ENCODE results near the gene SLC22A25. TPM values are rescaled to one million over a fixed set of nuclear protein-coding genes. Genes with fewer than 3 reads are reported as not detected.
"Not testable (repeated sequence)": the region's sequence is repeated elsewhere in the genome, so short reads cannot be mapped to it uniquely, and the experiment has no call there.

Gene SLC22A25
- total RNA-seq, 1 experiment from 2014 or later = not detected

GRCh38 chr11:63248966-63249365, 5.6 kb upstream of the SLC22A25 start:
- Histone ChIP-seq H3K27ac (ENCODE audit: low read depth, low read length) (no peak overlapping the region), H2AFZ (ENCODE audit: low read depth, low read length, poor library complexity, severe bottlenecking) (no peak overlapping the region), H3K79me2 (ENCODE audit: insufficient read depth, low read length) (no peaks in the 10 kb centered on the region), H3K9me2 (ENCODE audit: insufficient read depth) (no peaks in the 10 kb centered on the region), H3K36me3 (ENCODE audit: control insufficient read depth in 1 of 2, insufficient read depth in 2 of 2, low read length in 2 of 2) (no peaks in the 10 kb centered on the region), H3K4me3 (replicated peaks in 1 of 2; ENCODE audit: low read depth in 1 of 2, low read length in 2 of 2) (no peak overlapping the region), H3K4me2 (ENCODE audit: low read length) (no peak overlapping the region), H3K27me3 (ENCODE audit: insufficient read depth, low read length) (peaks cover 43% of the 10 kb centered on the region), H4K20me1 (ENCODE audit: insufficient read depth) (no peaks in the 10 kb centered on the region), H3K9ac (ENCODE audit: low read length) (no peak overlapping the region), H3K4me1 (ENCODE audit: control insufficient read depth in 1 of 2, insufficient read depth in 2 of 2, low read length in 2 of 2) (no peaks in the 10 kb centered on the region), H3K9me3 (ENCODE audit: control insufficient read depth in 1 of 2, insufficient read depth in 1 of 2, low read depth in 1 of 2, low read length in 2 of 2) (no peaks in the 10 kb centered on the region)
- ChIA-PET CTCF (no interaction called here), RAD21 (ENCODE audit: low non-redundant PET in 1 of 2, low total read pairs in 2 of 2, uncharacterized antibody in 2 of 2, unreplicated experiment in 2 of 2) (no interaction called here), POLR2A (no interaction called here)
- DNase-seq (ENCODE audit: low read depth, low spot score) (no peak), ATAC-seq (no peak)
- intact Hi-C loops (cut with micrococcal nuclease) = no loop called here
- no peak for TF ChIP-seq ATF3 (IDR thresholded peaks at IDR 0.05)
- TF ChIP-seq FOSL1 (IDR thresholded peaks at IDR 0.05; ENCODE audit: low read depth) = no peak
- TF ChIP-seq REST (IDR thresholded peaks at IDR 0.05; ENCODE audit: low read depth) = no peak
- no peak for TF ChIP-seq JUND (IDR thresholded peaks at IDR 0.05)
- no peak for TF ChIP-seq CEBPB (IDR thresholded peaks at IDR 0.05; ENCODE audit: low read depth)
- TF ChIP-seq EZH2 (IDR thresholded peaks at IDR 0.05) = no peak
- no peak for TF ChIP-seq RAD21 (IDR thresholded peaks at IDR 0.05; ENCODE audit: low read depth)
- no peak for TF ChIP-seq ELF1 (IDR thresholded peaks at IDR 0.05; ENCODE audit: borderline replicate concordance, low read depth)
- TF ChIP-seq SP1 (IDR thresholded peaks at IDR 0.05; ENCODE audit: low read depth) = no peak
- TF ChIP-seq EZH2phosphoT487 (IDR thresholded peaks at IDR 0.05; ENCODE audit: borderline replicate concordance) = no peak
- TF ChIP-seq MAX (IDR thresholded peaks at IDR 0.05) = no peak
- no peak for TF ChIP-seq ZNF274 (IDR thresholded peaks at IDR 0.05; ENCODE audit: low read depth, low read length)
- TF ChIP-seq SRF (IDR thresholded peaks at IDR 0.05; ENCODE audit: low read depth) = no peak
- TF ChIP-seq EGR1 (IDR thresholded peaks at IDR 0.05; ENCODE audit: low read depth) = no peak
- no peak for TF ChIP-seq POLR2A (IDR thresholded peaks at IDR 0.05; ENCODE audit: borderline replicate concordance, extremely low read depth, insufficient read depth, insufficient read length)
- TF ChIP-seq SIN3A (IDR thresholded peaks at IDR 0.05; ENCODE audit: low read depth) = no peak
- TF ChIP-seq ZFX (IDR thresholded peaks at IDR 0.05) = no peak
- no peak for TF ChIP-seq TCF7L2 (IDR thresholded peaks at IDR 0.05; ENCODE audit: borderline replicate concordance, extremely low read depth, insufficient read depth, insufficient read length)
- no peak for TF ChIP-seq YY1 (IDR thresholded peaks at IDR 0.05; ENCODE audit: extremely low read depth, insufficient replicate concordance, low read depth, low read length)
- no TSS peak for BruUV-seq (replicated peaks)

GRCh38 chr11:63247237-63248002, 4.0 kb upstream of the SLC22A25 start:
- H3K4me3 ChIP-seq (replicated peaks in 1 of 2; ENCODE audit: low read depth in 1 of 2, low read length in 2 of 2); H3K9me2 ChIP-seq (ENCODE audit: insufficient read depth); DNase-seq (ENCODE audit: low read depth, low spot score); H3K4me2 ChIP-seq (ENCODE audit: low read length); POLR2A ChIA-PET; RAD21 ChIA-PET (ENCODE audit: low non-redundant PET in 1 of 2, low total read pairs in 2 of 2, uncharacterized antibody in 2 of 2, unreplicated experiment in 2 of 2); H2AFZ ChIP-seq (ENCODE audit: low read depth, low read length, poor library complexity, severe bottlenecking); H4K20me1 ChIP-seq (ENCODE audit: insufficient read depth); H3K9ac ChIP-seq (ENCODE audit: low read length); BruUV-seq (replicated peaks); H3K4me1 ChIP-seq (ENCODE audit: control insufficient read depth in 1 of 2, insufficient read depth in 2 of 2, low read length in 2 of 2); H3K9me3 ChIP-seq (ENCODE audit: control insufficient read depth in 1 of 2, insufficient read depth in 1 of 2, low read depth in 1 of 2, low read length in 2 of 2); CTCF ChIA-PET; intact Hi-C loops (cut with micrococcal nuclease); H3K79me2 ChIP-seq (ENCODE audit: insufficient read depth, low read length); H3K36me3 ChIP-seq (ENCODE audit: control insufficient read depth in 1 of 2, insufficient read depth in 2 of 2, low read length in 2 of 2); H3K27ac ChIP-seq (ENCODE audit: low read depth, low read length); ATAC-seq: not testable (repeated sequence)
- H3K27me3 ChIP-seq (ENCODE audit: insufficient read depth, low read length) = peaks cover 59% of the 10 kb centered on the region

Measured in HCT116 (cell line).